Hepatic stellate cell (primary cell): ENCODE results near the gene MMP11.

Experiments
- DNase-seq: peaks from one replicate; pipeline ENCODE4 v3.0.0; 2011; ENCODE audit warnings: low spot score

Gene MMP11

GRCh38 chr22:23781511-23782183 lies 9.0 kb downstream of the MMP11 start:
- peak; percentile 74 for DNase-seq

GRCh38 chr22:23782252-23782651 lies 9.6 kb downstream of the MMP11 start:
- DNase-seq: no peak

DNA sequence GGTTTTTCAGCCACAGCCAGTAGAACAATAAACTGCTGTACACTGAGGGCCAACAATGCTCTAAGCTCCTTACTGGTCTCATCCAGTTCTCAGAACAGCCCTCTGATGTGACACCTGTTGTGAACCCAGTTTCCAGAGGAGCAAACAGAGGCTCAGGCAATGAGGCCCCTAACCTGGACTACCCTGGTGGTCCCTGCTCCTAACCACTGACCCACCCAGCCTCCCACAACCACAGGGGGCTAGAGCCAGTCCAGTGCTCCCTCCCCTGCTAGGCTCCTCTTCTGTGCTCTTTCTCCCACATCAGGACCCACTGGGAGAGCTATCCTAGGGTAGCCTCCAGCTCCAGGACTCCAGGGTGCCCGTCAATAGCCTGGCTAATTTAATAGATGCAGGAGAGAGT lies 10.1 kb downstream of the MMP11 start:
- DNase-seq: no peak

GRCh38 chr22:23783265-23784150 lies 10.9 kb downstream of the MMP11 start:
- DNase-seq: no peak

DNA sequence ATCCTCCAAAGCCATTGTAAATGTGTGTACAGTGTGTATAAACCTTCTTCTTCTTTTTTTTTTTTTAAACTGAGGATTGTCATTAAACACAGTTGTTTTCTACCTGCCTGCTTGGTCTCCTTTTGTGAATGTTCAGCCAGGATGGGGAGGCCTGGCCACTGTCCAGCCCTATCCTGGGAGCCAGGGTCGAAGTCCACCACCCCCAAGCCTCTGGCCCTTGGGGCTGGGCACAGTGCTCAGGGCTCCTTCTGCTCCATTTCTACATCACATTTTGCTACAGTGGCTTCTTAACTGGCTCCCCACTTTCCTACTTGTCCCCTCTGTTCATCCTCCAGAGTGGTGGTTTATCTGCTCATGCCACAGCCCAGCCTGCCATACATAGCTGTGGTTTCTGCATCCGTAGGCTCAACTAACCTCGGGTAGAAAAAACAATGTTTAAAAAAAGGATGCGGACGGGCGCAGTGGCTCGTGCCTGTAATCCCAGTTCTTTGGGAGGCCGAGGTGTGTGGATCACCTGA lies 11.6 kb downstream of the MMP11 start:
- DNase-seq: peak; percentile 77

GRCh38 chr22:23786261-23786710 lies 13.6 kb downstream of the MMP11 start:
- no peak for DNase-seq

DNA sequence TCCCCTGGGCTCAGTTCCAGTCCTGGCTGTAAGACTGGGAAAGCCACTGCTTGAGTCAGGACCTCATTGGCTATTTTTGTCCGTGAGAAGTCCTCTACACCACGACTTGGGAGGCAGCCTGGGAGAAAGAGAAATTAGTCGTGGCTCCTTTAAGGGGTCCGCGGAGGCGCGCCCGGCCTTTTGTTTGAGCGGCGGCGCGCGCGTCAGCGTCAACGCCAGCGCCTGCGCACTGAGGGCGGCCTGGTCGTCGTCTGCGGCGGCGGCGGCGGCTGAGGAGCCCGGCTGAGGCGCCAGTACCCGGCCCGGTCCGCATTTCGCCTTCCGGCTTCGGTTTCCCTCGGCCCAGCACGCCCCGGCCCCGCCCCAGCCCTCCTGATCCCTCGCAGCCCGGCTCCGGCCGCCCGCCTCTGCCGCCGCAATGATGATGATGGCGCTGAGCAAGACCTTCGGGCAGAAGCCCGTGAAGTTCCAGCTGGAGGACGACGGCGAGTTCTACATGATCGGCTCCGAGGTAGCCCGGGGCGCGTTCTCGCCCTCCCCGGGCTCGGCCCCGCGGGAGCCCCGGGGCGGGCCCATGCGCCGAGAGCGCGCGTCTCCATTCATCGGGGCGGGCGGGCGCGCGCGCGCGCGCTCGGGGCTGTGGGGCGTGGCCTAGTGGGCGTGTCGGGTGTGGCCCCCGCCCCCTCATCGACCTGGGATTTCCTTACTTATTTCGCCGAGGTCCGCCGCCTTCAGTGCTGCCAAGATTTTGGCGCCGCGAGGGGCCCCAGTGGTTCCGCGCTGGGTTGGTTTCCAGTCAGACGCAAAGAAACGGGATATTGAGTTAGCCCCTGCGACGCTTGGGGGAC lies 14.3 kb downstream of the MMP11 start, which contains the start of gene SMARCB1:
SMARCB1 (plus strand) TSS at position 215 of the 848 bp plus-strand sequence; CDS start at position 419, 204 bp downstream.
- peak; percentile 98 for DNase-seq

DNA sequence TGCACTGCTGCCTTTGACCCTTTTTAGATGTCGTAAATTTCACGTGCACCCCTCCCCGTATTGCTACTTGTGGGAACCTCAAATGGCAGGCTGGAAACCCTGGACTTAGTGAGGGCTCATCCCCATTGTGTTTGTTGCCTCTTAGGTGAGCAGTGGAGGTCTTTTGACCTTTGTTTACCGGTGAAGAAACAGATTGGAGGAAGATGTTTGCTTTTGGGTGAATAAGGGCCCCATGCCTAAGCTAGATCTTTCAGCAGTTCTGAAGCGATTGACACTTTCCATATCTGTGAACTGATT lies 14.9 kb downstream of the MMP11 start:
- no peak for DNase-seq

GRCh38 chr22:23787910-23788309 lies 15.3 kb downstream of the MMP11 start:
- DNase-seq: no peak

- DNase-seq: no peak
These were observed 16.5 kb downstream of the MMP11 start for GRCh38 chr22:23789121-23789520.

DNA sequence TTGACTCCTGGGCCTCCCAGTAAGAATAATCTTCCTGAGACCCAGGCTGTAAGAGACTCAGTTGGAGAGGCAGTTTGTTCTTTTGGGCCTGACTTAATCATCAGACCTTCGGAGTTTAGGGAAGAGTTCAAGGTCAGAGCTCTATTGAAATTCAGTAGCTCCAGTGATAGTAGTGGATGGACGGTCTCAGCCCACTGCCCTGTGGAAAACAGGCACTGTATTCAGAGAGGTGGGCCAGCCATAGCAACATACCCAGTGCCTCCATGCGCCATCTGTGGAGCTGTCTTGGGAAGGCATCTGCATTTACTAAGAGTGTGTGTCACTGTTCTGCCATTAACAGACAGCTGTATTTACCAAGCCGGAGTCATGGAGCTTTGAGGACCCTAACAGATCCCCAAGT lies 17.0 kb downstream of the MMP11 start:
- DNase-seq: no peak

- no peak for DNase-seq
These were observed 18.4 kb downstream of the MMP11 start for GRCh38 chr22:23790819-23791737.

GRCh38 chr22:23791738-23792645 lies 19.3 kb downstream of the MMP11 start:
- DNase-seq: no peak

- DNase-seq: no peak
These were observed 20.7 kb downstream of the MMP11 start for GRCh38 chr22:23793326-23793725.

DNA sequence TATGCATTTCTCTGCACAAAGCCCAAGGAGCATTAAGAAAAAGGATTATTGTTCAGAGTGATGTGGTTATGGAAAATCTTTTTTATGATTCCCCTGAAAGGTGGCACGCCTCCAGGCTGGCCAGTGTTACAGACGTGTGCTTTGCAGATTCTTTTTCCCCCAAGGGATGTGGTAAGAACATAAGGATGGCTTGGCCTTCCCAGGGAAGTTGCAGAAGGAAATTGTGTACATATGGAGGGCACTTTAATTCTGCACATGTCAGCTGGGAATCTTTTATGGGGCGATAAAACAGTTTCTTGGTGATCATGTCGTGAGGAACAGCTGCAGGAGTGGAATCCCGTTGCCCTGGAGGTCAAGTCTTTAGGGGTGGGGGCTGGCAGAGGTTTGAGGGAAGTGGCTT lies 23.8 kb downstream of the MMP11 start:
- no peak for DNase-seq

DNA sequence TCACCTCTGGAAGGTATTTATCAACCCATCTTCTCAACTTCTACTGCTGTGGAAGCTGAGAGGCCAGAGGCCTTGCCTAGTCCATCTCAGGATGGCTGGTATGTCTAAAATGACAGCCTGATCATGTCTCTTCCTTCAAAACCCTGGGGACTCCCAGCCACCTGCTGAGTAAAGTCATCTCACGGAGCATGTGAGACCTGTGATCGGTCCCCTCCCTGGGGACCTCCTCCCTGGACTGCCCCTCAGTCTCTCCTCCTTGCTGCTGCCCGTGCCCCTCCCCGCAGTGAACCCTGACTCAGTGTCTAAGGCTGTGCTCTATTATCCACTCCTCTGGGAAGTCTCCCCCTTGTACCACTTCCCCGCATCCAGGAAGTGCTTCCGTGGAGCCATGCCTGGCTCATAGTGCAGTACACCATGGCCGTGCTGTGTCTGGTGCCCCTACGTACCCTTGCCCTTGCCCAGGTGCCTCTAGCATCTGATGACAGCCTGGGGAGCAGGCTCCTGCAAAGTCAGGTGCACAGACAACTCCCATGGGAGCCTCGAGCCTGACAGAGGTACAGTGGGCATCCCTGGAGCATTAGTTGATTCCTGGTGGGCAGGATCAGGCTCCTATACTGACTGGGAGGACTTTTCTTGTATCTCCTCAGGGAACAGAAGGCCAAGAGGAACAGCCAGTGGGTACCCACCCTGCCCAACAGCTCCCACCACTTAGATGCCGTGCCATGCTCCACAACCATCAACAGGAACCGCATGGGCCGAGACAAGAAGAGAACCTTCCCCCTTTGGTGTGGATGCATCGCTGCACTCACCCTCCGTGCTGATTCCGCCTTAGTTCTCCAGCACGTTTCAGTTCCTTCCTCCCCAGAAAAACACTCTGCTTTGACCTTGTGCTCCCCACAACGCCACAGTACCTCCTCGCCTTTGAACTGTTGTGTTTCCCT lies 27.9 kb downstream of the MMP11 start:
- DNase-seq: no peak

DNA sequence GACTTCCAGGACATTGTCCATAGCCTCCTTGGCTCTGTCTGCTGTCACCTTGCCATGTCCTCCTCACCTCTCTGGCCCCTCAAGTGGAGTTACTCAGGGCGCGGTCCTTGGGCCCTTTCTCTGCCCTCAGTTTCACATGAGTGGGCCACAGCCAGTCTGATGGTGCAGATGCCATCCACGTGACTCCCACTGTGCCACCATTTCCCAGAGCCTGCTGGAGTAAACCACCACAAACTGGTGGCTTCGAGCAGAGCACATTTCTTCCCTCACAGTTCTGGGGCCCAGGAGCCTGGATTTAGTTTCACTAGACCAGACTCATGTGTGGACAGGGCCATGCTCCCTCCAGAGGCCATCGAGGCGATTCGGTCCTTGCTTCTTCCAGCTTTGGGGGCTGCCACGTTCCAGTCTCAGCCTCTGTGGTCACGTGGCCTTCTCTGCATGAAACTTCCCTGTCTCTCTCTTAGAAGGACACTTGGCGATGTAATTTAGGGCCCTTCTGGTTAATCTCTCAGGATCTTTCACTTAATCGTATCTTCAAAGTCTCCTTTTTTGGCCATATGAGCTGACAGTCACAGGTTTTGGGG lies 28.7 kb downstream of the MMP11 start:
- DNase-seq: no peak

- no peak for DNase-seq
These were observed 29.3 kb downstream of the MMP11 start for GRCh38 chr22:23801886-23802377.
